Measurements from ENCODE around the gene KANSL1.

The KANSL1 gene

GRCh38 chr17:46139432-46140210 lies 53.6 kb downstream of the KANSL1 start:
- no peak for DNase-seq

DNA sequence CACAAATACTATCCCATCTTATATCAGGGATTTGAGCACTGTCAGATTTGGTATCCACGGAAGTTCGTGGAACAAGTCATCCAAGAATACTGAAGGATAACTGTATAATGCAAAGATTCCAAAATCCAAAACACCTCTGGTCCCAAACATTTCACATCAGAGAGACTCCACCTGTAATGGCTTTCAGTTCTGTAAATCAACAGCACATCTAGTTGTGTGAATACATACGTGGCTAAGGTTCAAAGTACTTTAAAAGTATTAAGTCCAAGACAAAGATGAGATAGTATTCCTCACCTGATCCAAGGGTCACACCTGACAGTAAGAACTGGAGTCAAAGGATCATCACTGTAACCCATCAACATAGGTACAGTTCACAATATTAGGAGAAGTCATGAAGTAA lies 54.8 kb downstream of the KANSL1 start:
- DNase-seq = no peak

GRCh38 chr17:46136820-46137219 lies 56.4 kb downstream of the KANSL1 start:
- no peak for DNase-seq

DNA sequence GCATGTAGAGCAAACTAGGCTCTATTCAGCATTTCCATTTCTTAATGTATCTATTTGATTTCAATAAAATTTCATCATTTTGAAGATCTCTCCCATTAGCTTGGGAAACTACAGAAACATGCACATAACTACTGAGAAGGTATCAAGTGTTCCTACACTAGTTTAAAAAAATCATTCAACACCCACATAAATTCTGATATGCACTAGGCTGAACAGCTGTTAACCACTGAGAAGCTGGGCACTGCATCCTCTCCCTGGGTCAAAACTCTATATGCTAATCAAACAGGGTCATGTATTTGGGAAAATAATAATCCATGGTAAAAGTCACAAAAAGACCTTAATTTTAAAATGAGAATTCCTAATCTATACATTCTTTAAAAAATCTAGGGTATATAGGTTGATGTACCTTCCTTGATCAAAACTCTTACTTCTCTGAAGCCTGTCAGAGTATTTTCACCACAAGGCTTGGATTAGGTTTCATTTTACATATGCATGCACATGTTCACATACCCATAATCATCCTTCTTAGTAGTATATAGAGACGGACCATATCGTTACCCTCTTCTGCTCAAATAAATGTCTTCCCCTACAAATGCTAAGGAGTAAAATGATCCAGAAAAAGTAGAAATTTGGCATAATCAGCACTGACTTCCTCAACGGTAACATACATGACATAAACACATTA lies 57.2 kb downstream of the KANSL1 start:
- no peak for DNase-seq

- no peak for DNase-seq
These were observed 58.0 kb downstream of the KANSL1 start for GRCh38 chr17:46135126-46135812.

- DNase-seq = no peak
These were observed 63.9 kb downstream of the KANSL1 start for GRCh38 chr17:46129302-46129701.

DNA sequence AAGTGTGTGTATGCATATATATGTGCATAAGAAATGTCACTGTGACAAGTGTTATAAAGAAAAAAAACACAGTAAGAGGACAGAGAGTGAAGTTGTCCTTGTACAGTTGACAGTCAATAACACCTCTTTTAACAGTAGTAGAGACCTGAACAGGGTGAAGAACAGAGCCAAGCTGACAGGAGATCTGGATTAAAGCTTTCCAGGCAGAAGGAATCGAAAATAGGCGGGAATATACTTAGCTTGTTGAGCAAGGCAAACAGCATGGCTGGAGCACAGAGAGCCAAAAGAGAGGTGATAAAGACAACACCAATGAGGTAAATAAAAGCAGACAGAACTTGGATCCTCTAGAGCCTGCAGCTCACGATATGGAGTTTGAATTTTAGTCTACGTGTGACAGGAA lies 64.8 kb downstream of the KANSL1 start:
- no peak for DNase-seq

DNA sequence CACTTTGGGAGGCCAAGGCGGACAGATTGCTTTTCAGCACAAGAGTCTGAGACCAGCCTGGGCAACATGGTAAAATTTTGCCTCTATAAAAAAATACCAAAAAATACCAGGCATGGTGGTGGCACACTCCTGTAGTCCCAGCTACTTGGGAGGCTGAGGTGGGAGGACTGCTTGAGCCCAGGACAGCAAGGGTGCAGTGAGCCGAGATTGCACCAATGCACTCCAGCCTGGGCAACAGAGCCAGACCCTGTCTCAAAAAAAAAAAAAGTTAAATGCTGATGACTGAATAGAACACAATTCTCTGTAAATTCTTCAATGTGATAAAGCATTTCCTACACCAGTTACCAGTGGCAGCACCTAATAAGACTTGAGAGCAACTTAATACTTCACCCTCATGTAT lies 65.7 kb downstream of the KANSL1 start:
- no peak for DNase-seq

DNA sequence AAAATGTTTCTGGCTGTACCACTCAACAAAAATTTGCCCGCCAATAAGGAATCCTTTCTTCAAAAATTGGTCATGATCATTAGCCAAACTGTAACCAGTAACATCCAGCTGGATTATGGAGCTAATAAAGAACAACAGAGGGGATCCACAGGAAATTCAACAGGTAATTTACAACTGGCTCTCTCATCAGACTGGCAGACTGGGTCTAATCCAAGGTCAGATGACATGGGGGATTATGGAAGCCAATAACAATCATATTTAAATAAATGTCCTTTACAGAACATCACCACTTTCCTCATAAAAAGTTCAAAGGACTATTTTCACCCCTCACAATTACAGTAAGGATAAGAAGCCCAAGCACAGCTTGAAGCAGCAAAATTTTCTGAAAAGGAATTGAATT lies 66.4 kb downstream of the KANSL1 start:
- DNase-seq = no peak

- DNase-seq = no peak
These were observed 67.4 kb downstream of the KANSL1 start for GRCh38 chr17:46125831-46126230.

GRCh38 chr17:46124695-46125592 lies 68.3 kb downstream of the KANSL1 start:
- no peak for DNase-seq

- DNase-seq = no peak
These were observed 69.6 kb downstream of the KANSL1 start for GRCh38 chr17:46123607-46124006.

DNA sequence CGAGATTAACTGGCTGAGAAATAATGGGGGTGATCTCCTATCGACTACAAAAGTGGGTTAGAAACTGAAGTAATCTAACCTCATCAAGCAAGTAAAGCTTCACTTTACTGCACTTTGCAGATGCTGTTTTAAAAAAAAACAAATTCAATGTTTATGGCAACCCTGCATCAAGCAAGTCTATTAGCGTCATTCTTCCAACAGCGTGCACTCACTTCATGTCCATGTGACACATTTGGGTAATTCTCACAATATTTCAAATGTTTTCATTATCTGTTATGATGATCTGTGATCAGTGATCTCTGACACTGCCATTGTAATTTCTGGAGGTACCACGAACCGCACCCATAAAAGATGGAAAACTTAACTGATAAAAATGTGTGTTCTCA lies 70.8 kb downstream of the KANSL1 start:
- no peak for DNase-seq

DNA sequence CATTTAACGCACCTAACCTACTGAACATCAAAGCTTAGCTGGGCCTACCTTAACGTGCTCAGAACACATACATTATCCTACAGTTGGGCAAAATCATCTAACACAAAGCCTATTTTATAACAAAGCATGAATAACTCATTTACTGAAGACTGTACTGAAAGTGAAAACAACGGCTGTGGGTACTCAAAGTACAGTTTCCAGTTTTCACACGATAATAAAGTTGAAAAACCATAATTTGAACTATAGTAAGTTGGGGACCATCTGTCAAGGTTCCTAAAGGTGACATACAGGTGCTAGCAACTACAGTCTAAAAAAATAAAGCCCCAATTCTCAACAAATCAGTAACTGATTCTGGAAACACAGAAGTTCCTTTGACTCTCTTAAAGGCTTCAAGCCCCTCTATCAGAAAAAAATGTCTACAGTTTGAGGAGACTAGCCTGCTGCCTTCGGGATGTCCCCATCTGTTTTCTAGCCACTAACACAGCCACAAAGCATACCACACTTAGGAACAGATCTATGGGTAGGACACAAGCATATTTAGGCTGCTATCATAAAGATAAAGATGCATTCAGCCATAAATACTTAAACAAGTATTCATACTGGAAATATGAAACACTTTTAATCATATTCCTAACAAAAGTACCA lies 71.3 kb downstream of the KANSL1 start:
- no peak for DNase-seq

DNA sequence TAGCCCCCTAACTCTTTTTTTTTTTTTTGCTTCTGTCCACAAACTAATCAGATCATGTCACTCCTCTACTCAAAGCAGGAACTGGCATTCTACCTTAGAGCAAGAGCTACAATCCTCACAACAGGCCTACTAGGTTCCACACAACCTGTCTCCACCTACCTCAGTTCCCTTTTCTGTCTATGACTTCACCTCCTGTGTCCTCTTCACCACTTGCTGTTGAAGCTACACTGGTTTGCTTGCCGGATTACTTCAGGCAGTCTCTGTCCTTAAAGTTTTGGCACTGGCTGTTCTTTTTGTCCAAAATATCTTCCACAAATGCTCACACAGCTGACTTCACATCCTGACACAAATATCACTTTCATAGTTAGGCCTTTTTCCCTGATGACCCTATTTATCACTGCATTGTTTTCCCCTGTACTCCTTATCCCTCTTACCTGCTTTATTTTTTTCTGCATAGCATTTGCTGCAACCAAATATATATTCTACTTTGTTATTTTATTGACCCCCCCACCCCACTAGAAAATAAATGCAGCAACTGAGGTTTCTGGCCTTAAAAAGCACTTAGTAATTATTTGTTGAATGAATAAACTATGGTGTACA lies 72.0 kb downstream of the KANSL1 start:
- no peak for DNase-seq

DNA sequence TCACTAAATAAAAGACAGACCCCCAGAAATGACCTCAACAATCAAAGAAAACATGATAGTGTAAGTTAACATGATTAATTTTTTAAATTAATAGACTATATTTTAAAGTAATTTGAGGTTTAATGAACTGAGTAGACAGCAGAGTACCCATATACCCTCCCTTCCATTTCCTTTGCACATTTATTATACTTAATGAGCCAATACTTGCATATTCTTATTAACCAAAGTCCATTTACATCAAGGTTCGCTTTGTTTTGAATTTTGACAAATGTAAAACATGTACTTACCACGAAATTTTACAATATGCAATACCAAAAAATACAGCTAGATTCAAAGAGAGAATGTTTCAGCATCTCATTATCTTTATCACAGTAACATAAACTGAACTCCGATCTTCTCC lies 72.7 kb downstream of the KANSL1 start:
- DNase-seq = no peak

- no peak for DNase-seq
These were observed 73.2 kb downstream of the KANSL1 start for GRCh38 chr17:46120078-46120477.

DNA sequence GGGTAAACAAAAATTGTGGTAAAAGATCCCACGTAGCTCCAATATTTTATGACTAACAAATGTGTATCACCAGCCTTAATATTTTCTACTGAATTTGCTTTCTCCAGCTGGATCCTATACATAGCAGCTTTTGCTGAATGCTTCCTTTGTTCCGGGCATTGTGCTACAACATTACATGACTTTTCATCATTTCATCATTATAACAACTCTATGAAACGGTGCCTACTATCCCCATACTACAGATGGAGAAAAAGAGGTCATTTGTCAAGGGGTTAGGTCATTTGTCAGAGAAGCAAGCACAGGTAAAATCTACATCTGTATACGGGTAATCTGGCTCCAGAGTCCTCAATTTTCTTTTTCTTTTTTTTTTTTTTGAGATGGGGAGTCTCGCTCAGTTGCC lies 74.3 kb downstream of the KANSL1 start:
- no peak for DNase-seq

GRCh38 chr17:46117850-46118696 lies 75.2 kb downstream of the KANSL1 start:
- DNase-seq = no peak

DNA sequence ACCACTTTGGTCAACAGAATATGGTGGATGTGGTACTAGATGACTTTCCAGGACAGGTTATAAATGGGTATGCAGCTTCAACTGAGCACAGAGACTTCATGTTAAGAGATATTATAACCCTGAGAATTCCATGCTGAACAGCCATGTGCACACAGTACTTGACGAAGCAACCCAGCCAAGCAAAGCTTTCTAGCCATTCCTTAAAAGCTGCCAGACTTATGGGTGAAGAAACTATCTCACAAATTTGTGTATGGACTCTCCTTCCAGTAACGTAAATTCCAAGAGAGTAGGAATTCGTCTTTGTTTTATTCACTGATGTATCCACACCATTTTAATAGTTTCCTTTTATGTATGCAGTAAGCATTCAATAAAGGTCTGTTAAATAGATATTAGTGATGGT lies 76.1 kb downstream of the KANSL1 start:
- DNase-seq = no peak

GRCh38 chr17:46115699-46116098 lies 77.5 kb downstream of the KANSL1 start:
- DNase-seq = no peak

All from NCI-H1092 (cell line).